GM23338 (cell line): ENCODE results near the gene GRID2. TPM values are rescaled to one million over a fixed set of nuclear protein-coding genes. Genes with fewer than 3 reads are reported as not detected.

Experiments used
- ATAC-seq: fragments of 200-7000 bp; cut with Tn5 transposase; 3 replicates; pipeline ENCODE4 v1.9.1; 2020
- DNase-seq: peaks from one replicate; pipeline ENCODE4 v3.0.0-alpha.2; 2015; ENCODE audit warnings: low spot score
- H2AFZ ChIP-seq: fragments of 200-600 bp; sonication (generic); 2 replicates; pipeline ENCODE4 v1.8.0; 2016; ENCODE audit warnings: antibody characterized with exemption, mild to moderate bottlenecking, moderate library complexity
- H3F3A ChIP-seq: fragments of 200-600 bp; sonication (generic); replicated peaks from 2 replicates; pipeline ENCODE4 v1.8.0; 2017; ENCODE audit warnings: antibody characterized with exemption, mixed run types, low read depth
- H3K27ac ChIP-seq: fragments of 200-600 bp; sonication (generic); 2 replicates; pipeline ENCODE4 v1.6.1; 2016; ENCODE audit warnings: low read depth
- H3K27me3 ChIP-seq: fragments of 200-600 bp; sonication (generic); 2 replicates; pipeline ENCODE4 v1.8.0; 2016; ENCODE audit warnings: mild to moderate bottlenecking, mixed run types, moderate library complexity; ENCODE audit not compliant: insufficient read depth
- H3K36me3 ChIP-seq: fragments of 200-600 bp; sonication (generic); 2 replicates; pipeline ENCODE4 v1.8.0; 2016; ENCODE audit warnings: mild to moderate bottlenecking; ENCODE audit not compliant: insufficient read depth
- H3K4me1 ChIP-seq: fragments of 200-600 bp; sonication (generic); 2 replicates; pipeline ENCODE4 v1.8.0; 2016; ENCODE audit warnings: mild to moderate bottlenecking, moderate library complexity; ENCODE audit not compliant: insufficient read depth
- H3K4me2 ChIP-seq: fragments of 200-600 bp; sonication (generic); 2 replicates; pipeline ENCODE4 v1.7.1; 2017; ENCODE audit warnings: mixed run types
- H3K4me3 ChIP-seq: fragments of 200-600 bp; sonication (generic); 2 replicates; pipeline ENCODE4 v1.6.1; 2016; ENCODE audit warnings: mixed run types
- H3K79me2 ChIP-seq: fragments of 200-600 bp; sonication (generic); replicated peaks from 2 replicates; pipeline ENCODE4 v1.8.0; 2017; ENCODE audit warnings: mild to moderate bottlenecking; ENCODE audit not compliant: insufficient read depth
- H3K9me2 ChIP-seq: fragments of 200-600 bp; sonication (generic); 2 replicates; pipeline ENCODE4 v1.8.0; 2017; ENCODE audit not compliant: insufficient read depth
- H4K20me1 ChIP-seq: fragments of 200-600 bp; sonication (generic); replicated peaks from 2 replicates; pipeline ENCODE4 v1.8.0; 2017; ENCODE audit warnings: mild to moderate bottlenecking; ENCODE audit not compliant: insufficient read depth
- H3K27ac Mint-ChIP-seq: 2 replicates; pipeline ENCODE4 v1.8.0; 2020; ENCODE audit warnings: inconsistent platforms, mild to moderate bottlenecking, moderate library complexity, mixed read lengths
- H3K27me3 Mint-ChIP-seq: 3 replicates; pipeline ENCODE4 v1.8.0; 2022; ENCODE audit warnings: low read depth, mild to moderate bottlenecking, moderate library complexity, mixed read lengths, inconsistent platforms; ENCODE audit not compliant: insufficient read depth, poor library complexity
- H3K36me3 Mint-ChIP-seq: 3 replicates; pipeline ENCODE4 v1.8.0; 2021; ENCODE audit warnings: low read depth, mild to moderate bottlenecking, inconsistent platforms, moderate library complexity, mixed read lengths
- H3K4me1 Mint-ChIP-seq: 3 replicates; pipeline ENCODE4 v1.8.0; 2020; ENCODE audit warnings: mild to moderate bottlenecking, inconsistent platforms, mixed read lengths
- H3K4me3 Mint-ChIP-seq: 3 replicates; pipeline ENCODE4 v1.8.0; 2021; ENCODE audit warnings: moderate library complexity, mild to moderate bottlenecking, inconsistent platforms, mixed read lengths
- H3K9me3 Mint-ChIP-seq: 3 replicates; pipeline ENCODE4 v1.8.0; 2020; ENCODE audit warnings: moderate library complexity, mild to moderate bottlenecking, inconsistent platforms, mixed read lengths
- CREB1 ChIP-seq: fragments of 250-450 bp; sonication (Bioruptor Pico); IDR thresholded peaks from 2 replicates; pipeline ENCODE4 v1.5.0; 2020; ENCODE audit warnings: low read depth, mild to moderate bottlenecking, moderate library complexity
- ETS1 ChIP-seq: IDR thresholded peaks from 2 replicates; pipeline ENCODE4 v1.6.1; 2016; ENCODE audit warnings: antibody characterized with exemption
- EZH2 ChIP-seq: fragments of 200-600 bp; sonication (generic); IDR thresholded peaks from one replicate; pipeline ENCODE4 v1.8.0; 2017; ENCODE audit warnings: antibody characterized with exemption, mild to moderate bottlenecking, low read depth; ENCODE audit not compliant: unreplicated experiment
- EZH2phosphoT487 ChIP-seq: fragments of 200-600 bp; sonication (generic); IDR thresholded peaks from one replicate; pipeline ENCODE4 v1.8.1; 2018; ENCODE audit warnings: antibody characterized with exemption; ENCODE audit not compliant: unreplicated experiment
- STAT1 ChIP-seq: IDR thresholded peaks from one replicate; pipeline ENCODE4 v1.6.1; 2016; ENCODE audit warnings: antibody characterized with exemption; ENCODE audit not compliant: unreplicated experiment
- ZNF114 ChIP-seq: fragments of 250-450 bp; sonication (Bioruptor Pico); IDR thresholded peaks from 2 replicates; pipeline ENCODE4 v1.5.0; 2020; ENCODE audit warnings: mild to moderate bottlenecking, moderate library complexity
- ZNF331 ChIP-seq: fragments of 250-450 bp; sonication (Bioruptor Pico); IDR thresholded peaks from 2 replicates; pipeline ENCODE4 v1.5.0; 2020; ENCODE audit warnings: low read depth, mild to moderate bottlenecking, moderate library complexity
- ZNF462 ChIP-seq: fragments of 250-450 bp; sonication (Bioruptor Pico); IDR thresholded peaks from 2 replicates; pipeline ENCODE4 v1.5.0; 2020; ENCODE audit warnings: mild to moderate bottlenecking, moderate library complexity
- polyA plus RNA-seq: library from polyadenylated mRNA; unstranded; fragments of >200 nt; fragmentation: Nextera tagmentation; extraction: Ambion mirVana; gene quantifications from 2 replicates; pipeline ENCODE4 v1.2.1, GENCODE V29; 2016
- total RNA-seq: library from RNA; depleted of rRNA; stranded (reverse); fragments of >200 nt; shearing (Covaris generic); gene quantifications from 2 replicates; pipeline ENCODE4 v1.2.3, GENCODE V29; 2014

The GRID2 gene
- total and polyA plus RNA-seq, 2 experiments from 2014 or later: 19.9 to 65.4 TPM

GRCh38 chr4:92952426-92952825 is 648.7 kb downstream of the GRID2 start:
- H4K20me1 ChIP-seq: no peaks in the 10 kb centered on the region
- H3K4me3 Mint-ChIP-seq: no peak overlapping the region
- no peaks in the 10 kb centered on the region for H3K9me2 ChIP-seq
- no peaks in the 10 kb centered on the region for H3K27me3 ChIP-seq
- H3K27ac ChIP-seq: no peak overlapping the region; the same call in 1 of the 2 replicates
- H3K4me1 ChIP-seq: no peaks in the 10 kb centered on the region
- no peaks in the 10 kb centered on the region for H3K9me3 Mint-ChIP-seq
- no peak overlapping the region for H3K4me2 ChIP-seq
- no peaks in the 10 kb centered on the region for H3F3A ChIP-seq
- TF ChIP-seq ZNF114 (CRISPR knock-in tag) (no peak), ZNF462 (no peak), ZNF331 (CRISPR knock-in tag) (no peak), CREB1 (no peak), EZH2 (no peak), EZH2phosphoT487 (no peak), ETS1 (no peak), STAT1 (no peak)
- H3K27ac Mint-ChIP-seq: no peak overlapping the region
- ATAC-seq (no peak), DNase-seq (no peak)
- no peaks in the 10 kb centered on the region for H3K27me3 Mint-ChIP-seq
- no peaks in the 10 kb centered on the region for H3K79me2 ChIP-seq
- H2AFZ ChIP-seq: no peak overlapping the region
- no peaks in the 10 kb centered on the region for H3K36me3 Mint-ChIP-seq
- no peaks in the 10 kb centered on the region; the same call in 2 of the 3 replicates for H3K4me1 Mint-ChIP-seq
- no peak overlapping the region for H3K4me3 ChIP-seq
- H3K36me3 ChIP-seq: no peaks in the 10 kb centered on the region
